ENCODE results near the gene DEF6.
"Not testable (repeated sequence)": the region's sequence is repeated elsewhere in the genome, so short reads cannot be mapped to it uniquely, and the experiment has no call there.

Gene DEF6

DNA sequence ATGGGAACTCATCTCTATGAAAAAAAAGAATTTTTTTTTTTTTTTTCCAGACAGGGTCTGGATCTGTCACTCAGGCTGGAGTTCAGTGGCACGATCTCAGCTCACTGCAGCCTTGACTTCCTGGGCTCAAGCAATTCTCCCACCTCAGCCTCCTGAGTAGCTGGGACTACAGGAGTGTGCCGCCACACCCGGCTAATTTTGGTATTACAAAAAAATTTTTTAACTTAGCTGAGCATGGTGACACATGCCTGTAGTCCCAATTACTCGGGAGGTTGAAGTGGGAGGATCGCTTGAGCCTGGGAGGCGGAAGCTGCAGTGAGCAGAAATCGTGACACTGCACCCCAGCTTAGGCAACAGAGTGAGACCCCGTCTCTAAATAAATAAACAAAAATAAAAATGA is 7.5 kb downstream of the DEF6 start:
- Histone ChIP-seq H3K27ac (ENCODE audit: low read length) (no peak overlapping the region), H3F3A (ENCODE audit: insufficient read depth, low read length) (peaks cover 26% of the 10 kb centered on the region), H3K79me2 (ENCODE audit: low read length) (peaks cover 69% of the 10 kb centered on the region)

DNA sequence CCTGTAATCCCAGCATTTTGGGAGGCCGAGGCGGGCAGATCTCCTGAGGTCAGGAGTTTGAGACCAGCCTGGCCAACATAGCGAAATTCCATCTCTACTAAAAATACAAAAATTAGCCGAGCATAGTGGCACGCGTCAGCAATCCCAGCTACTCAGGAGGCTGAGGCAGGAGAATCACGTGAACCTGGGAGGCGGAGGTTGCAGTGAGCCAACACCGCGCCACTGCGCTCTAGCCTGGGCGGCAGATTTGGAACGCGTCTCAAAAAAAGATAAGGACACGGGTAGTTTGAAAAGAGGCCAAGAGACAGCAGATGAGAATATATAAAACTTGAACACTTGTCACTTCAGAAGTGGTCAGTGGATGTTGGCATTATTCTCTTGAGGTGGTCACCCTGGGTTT is 9.5 kb downstream of the DEF6 start:
- H3K4me3 ChIP-seq (ENCODE audit: low read length); H3K4me2 ChIP-seq (ENCODE audit: low read depth, low read length); H3K9me3 ChIP-seq (replicated peaks; ENCODE audit: insufficient read depth, low read length); H3K27me3 ChIP-seq (replicated peaks; ENCODE audit: insufficient read depth, low read length); DNase-seq; H3K9ac ChIP-seq (ENCODE audit: low read length); H3K36me3 ChIP-seq (replicated peaks; ENCODE audit: insufficient read depth, low read length); H4K20me1 ChIP-seq (ENCODE audit: insufficient read depth, low read length); H2AFZ ChIP-seq (ENCODE audit: low read length); H3K27ac ChIP-seq (ENCODE audit: low read length); H3K9me2 ChIP-seq (replicated peaks; ENCODE audit: insufficient read depth, low read length): not testable (repeated sequence)
- Histone ChIP-seq H3K79me2 (ENCODE audit: low read length) (peaks cover 54% of the 10 kb centered on the region), H3K4me1 (ENCODE audit: low read length) (peaks cover 46% of the 10 kb centered on the region), H3F3A (ENCODE audit: insufficient read depth, low read length) (peaks cover 19% of the 10 kb centered on the region)

More for the DNA sequence above, 7.5 kb downstream of the DEF6 start:
- Histone ChIP-seq H3K4me2 (ENCODE audit: low read depth, low read length) (no peak overlapping the region), H4K20me1 (ENCODE audit: insufficient read depth, low read length) (no peaks in the 10 kb centered on the region), H3K27me3 (replicated peaks; ENCODE audit: insufficient read depth, low read length) (no peaks in the 10 kb centered on the region), H3K36me3 (replicated peaks; ENCODE audit: insufficient read depth, low read length) (no peaks in the 10 kb centered on the region), H3K9me3 (replicated peaks; ENCODE audit: insufficient read depth, low read length) (no peaks in the 10 kb centered on the region), H3K9me2 (replicated peaks; ENCODE audit: insufficient read depth, low read length) (no peaks in the 10 kb centered on the region), H3K9ac (ENCODE audit: low read length) (no peak overlapping the region), H2AFZ (ENCODE audit: low read length) (no peak overlapping the region), H3K4me1 (ENCODE audit: low read length) (peaks cover 43% of the 10 kb centered on the region), H3K4me3 (ENCODE audit: low read length) (no peak overlapping the region)
- no peak for TF ChIP-seq EZH2 (optimal IDR thresholded peaks at IDR 0.05; ENCODE audit: low read depth, low read length)
- TF ChIP-seq, protein P1, sequence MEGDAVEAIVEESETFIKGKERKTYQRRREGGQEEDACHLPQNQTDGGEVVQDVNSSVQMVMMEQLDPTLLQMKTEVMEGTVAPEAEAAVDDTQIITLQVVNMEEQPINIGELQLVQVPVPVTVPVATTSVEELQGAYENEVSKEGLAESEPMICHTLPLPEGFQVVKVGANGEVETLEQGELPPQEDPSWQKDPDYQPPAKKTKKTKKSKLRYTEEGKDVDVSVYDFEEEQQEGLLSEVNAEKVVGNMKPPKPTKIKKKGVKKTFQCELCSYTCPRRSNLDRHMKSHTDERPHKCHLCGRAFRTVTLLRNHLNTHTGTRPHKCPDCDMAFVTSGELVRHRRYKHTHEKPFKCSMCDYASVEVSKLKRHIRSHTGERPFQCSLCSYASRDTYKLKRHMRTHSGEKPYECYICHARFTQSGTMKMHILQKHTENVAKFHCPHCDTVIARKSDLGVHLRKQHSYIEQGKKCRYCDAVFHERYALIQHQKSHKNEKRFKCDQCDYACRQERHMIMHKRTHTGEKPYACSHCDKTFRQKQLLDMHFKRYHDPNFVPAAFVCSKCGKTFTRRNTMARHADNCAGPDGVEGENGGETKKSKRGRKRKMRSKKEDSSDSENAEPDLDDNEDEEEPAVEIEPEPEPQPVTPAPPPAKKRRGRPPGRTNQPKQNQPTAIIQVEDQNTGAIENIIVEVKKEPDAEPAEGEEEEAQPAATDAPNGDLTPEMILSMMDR (IDR thresholded peaks at IDR 0.05; ENCODE audit: low read length): no peak
- no peak for TF ChIP-seq EZH2phosphoT487 (IDR thresholded peaks at IDR 0.05; ENCODE audit: low read length)
- DNase-seq: no peak

DNA sequence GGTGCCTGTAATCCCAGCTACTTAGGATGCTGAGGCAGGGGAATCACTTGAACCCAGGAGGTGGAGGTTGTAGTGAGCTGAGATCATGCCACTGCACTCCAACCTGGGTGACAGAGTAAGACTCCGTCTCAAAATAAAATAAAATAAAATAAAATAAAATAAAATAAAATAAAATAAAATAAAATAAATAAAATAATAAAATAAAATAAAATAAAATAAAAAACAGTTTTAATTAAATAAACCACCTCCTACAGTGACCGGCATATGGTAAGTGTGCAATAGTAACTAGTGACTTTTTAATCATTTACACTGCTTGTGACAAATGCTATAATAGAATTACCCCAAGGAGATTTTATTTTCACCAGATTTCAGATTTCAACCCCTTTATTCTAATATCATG is 10.9 kb downstream of the DEF6 start:
- not testable (repeated sequence) for DNase-seq; H3F3A ChIP-seq (ENCODE audit: insufficient read depth, low read length); H3K27me3 ChIP-seq (replicated peaks; ENCODE audit: insufficient read depth, low read length); H3K9ac ChIP-seq (ENCODE audit: low read length); H4K20me1 ChIP-seq (ENCODE audit: insufficient read depth, low read length); H3K4me3 ChIP-seq (ENCODE audit: low read length); H3K36me3 ChIP-seq (replicated peaks; ENCODE audit: insufficient read depth, low read length); H3K4me2 ChIP-seq (ENCODE audit: low read depth, low read length); H3K27ac ChIP-seq (ENCODE audit: low read length); H2AFZ ChIP-seq (ENCODE audit: low read length); H3K9me2 ChIP-seq (replicated peaks; ENCODE audit: insufficient read depth, low read length); H3K9me3 ChIP-seq (replicated peaks; ENCODE audit: insufficient read depth, low read length)
- H3K4me1 ChIP-seq (ENCODE audit: low read length): peaks cover 39% of the 10 kb centered on the region
- peaks cover 49% of the 10 kb centered on the region for H3K79me2 ChIP-seq (ENCODE audit: low read length)

DNA sequence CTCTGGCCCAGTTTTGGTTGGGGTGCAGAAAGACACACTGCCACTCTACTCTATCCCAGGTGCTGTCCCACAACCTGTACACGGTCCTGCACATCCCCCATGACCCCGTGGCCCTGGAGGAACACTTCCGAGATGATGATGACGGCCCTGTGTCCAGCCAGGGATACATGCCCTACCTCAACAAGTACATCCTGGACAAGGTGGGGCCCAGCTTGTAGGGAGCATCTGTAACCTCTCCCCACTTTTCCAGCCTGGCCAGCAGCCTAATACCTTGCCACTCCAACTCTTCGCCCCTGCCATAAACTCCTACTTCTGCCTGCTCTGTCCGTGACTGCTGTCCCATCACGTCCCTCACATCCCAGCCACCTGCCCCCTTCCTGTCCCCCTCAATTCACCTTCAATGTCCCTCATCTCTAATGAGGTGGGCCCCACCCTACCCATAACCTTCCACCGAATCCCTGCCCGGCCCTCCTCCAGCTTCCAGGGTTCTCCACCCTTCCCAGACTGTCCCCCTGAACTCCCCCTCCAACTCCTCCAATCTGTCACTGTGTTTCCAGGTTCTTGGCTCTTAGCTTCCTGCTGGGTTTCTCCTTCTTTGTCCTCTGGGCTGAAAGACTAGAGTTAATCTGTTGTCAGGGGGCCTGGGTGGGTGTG is 12.1 kb downstream of the DEF6 start:
- Histone ChIP-seq H3F3A (ENCODE audit: insufficient read depth, low read length) (no peaks in the 10 kb centered on the region), H4K20me1 (ENCODE audit: insufficient read depth, low read length) (no peaks in the 10 kb centered on the region), H3K4me1 (ENCODE audit: low read length) (peaks cover 27% of the 10 kb centered on the region), H3K4me3 (ENCODE audit: low read length) (no peak overlapping the region), H2AFZ (ENCODE audit: low read length) (no peak overlapping the region), H3K9ac (ENCODE audit: low read length) (no peak overlapping the region), H3K79me2 (ENCODE audit: low read length) (peaks cover 37% of the 10 kb centered on the region), H3K27me3 (replicated peaks; ENCODE audit: insufficient read depth, low read length) (no peaks in the 10 kb centered on the region), H3K9me2 (replicated peaks; ENCODE audit: insufficient read depth, low read length) (no peaks in the 10 kb centered on the region), H3K27ac (ENCODE audit: low read length) (no peak overlapping the region), H3K4me2 (ENCODE audit: low read depth, low read length) (no peak overlapping the region), H3K36me3 (replicated peaks; ENCODE audit: insufficient read depth, low read length) (no peaks in the 10 kb centered on the region), H3K9me3 (replicated peaks; ENCODE audit: insufficient read depth, low read length) (no peaks in the 10 kb centered on the region)
- no peak for TF ChIP-seq EZH2 (optimal IDR thresholded peaks at IDR 0.05; ENCODE audit: low read depth, low read length)
- TF ChIP-seq, protein P1 (IDR thresholded peaks at IDR 0.05; ENCODE audit: low read length): no peak
- TF ChIP-seq EZH2phosphoT487 (IDR thresholded peaks at IDR 0.05; ENCODE audit: low read length): no peak
- no peak for DNase-seq

Data from MM.1S (cell line).